Measurements from ENCODE around the gene PTGES3L. TPM values are rescaled to one million over a fixed set of nuclear protein-coding genes. Genes with fewer than 3 reads are reported as not detected.
A peak's percentile ranks its signal among the peaks of the same experiment; 100 is the strongest.

The PTGES3L gene
- polyA plus RNA-seq, 1 of the 3 experiments (the other 2 are of a cell fraction): 1.4 TPM

DNA sequence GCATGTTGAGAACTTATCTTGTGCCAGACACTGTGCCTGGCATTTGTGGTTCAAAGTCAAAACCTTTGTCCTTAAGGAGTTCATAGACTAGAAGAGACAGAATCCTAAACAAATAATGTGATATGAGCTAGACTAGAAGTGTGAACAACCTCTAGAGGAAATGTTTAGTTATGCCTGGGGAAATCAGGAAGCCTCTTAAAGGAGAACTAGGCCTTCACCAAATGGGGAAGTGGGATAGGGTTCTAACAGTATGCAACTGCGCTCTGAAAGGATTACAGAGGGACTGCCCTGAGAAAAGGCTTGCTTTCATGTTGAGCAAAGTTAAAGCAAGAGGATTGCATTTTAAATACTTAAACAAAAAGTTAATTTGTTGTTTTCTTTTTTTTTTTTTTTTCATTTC is 5.3 kb upstream of the PTGES3L start:
- ChIA-PET CTCF (interaction anchor here (4.2 kb wide), 1 partner anchor 13 kb away, joined by 27 read pairs; the partner anchor contains the start of gene RPL27), POLR2A (no interaction called here)
- Histone ChIP-seq H3K4me2 (no peak overlapping the region), H3K9me3 (no peaks in the 10 kb centered on the region), H3K79me2 (ENCODE audit: insufficient read depth) (peaks cover 66% of the 10 kb centered on the region), H3K9ac (no peak overlapping the region), H3F3A (replicated peaks; ENCODE audit: insufficient read depth) (peaks cover 27% of the 10 kb centered on the region), H3K4me3 (ENCODE audit: low read depth in 2 of 2, low read length in 1 of 2) (no peak overlapping the region), H3K36me3 (replicated peaks in 1 of 2; ENCODE audit: control insufficient read depth in 1 of 2, insufficient read depth in 2 of 2, low read length in 1 of 2) (peaks cover 29 to 49% of the 10 kb centered on the region in 2 experiments), H3K27me3 (ENCODE audit: insufficient read depth) (no peaks in the 10 kb centered on the region), H3K9me2 (no peaks in the 10 kb centered on the region), H3K4me1 (ENCODE audit: control insufficient read depth in 1 of 2, insufficient read depth in 2 of 2, low read depth in 1 of 2, low read length in 1 of 2) (peaks cover 4 to 20% of the 10 kb centered on the region in 2 experiments; a peak in 2 of 4 replicates), H2AFZ (ENCODE audit: low read depth) (no peak overlapping the region), H3K27ac (ENCODE audit: low read depth in 2 of 2, low read length in 1 of 2) (no peak overlapping the region), H4K20me1 (ENCODE audit: insufficient read depth) (peaks cover 5% of the 10 kb centered on the region; the same call in 1 of the 2 replicates)
- WGBS (ENCODE audit: low lambda C conversion rate): 88% methylated on average over 1 of the region's 1 CpG
- no peak for TF ChIP-seq RAD21 (IDR thresholded peaks at IDR 0.05; ENCODE audit: low read length)
- TF ChIP-seq, protein P1, sequence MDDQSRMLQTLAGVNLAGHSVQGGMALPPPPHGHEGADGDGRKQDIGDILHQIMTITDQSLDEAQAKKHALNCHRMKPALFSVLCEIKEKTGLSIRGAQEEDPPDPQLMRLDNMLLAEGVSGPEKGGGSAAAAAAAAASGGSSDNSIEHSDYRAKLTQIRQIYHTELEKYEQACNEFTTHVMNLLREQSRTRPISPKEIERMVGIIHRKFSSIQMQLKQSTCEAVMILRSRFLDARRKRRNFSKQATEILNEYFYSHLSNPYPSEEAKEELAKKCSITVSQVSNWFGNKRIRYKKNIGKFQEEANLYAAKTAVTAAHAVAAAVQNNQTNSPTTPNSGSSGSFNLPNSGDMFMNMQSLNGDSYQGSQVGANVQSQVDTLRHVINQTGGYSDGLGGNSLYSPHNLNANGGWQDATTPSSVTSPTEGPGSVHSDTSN (IDR thresholded peaks at IDR 0.05): no peak
- TF ChIP-seq EP300 (IDR thresholded peaks at IDR 0.05; ENCODE audit: borderline replicate concordance in 1 of 2, low read depth in 1 of 2, low read length in 1 of 2): no peak
- no peak for TF ChIP-seq EZH2phosphoT487 (IDR thresholded peaks at IDR 0.05; ENCODE audit: borderline replicate concordance, low read depth)
- no peak for TF ChIP-seq NFIC (IDR thresholded peaks at IDR 0.05; ENCODE audit: borderline replicate concordance)
- no peak for DNase-seq

DNA sequence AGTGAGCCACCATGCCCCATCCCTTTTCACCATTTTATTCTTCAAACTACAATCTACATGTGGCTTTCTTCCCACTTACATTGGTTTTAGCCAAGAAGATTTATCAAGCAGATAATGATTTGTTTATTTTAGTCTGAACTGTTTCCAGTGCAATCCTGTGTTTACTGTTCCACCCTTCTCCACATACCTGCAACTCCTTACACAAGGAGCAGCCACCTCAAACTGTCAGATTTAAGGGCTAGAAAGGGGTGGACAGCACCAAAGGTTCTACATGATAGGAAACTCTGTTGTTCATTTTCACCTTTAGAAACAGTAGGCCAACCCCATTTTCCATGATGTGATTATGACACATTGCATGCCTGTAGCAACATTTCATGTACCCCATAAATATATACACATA is 2.4 kb upstream of the PTGES3L start:
- CTCF ChIA-PET: no interaction called here
- TF ChIP-seq NRF1 (IDR thresholded peaks at IDR 0.05; ENCODE audit: low read depth, low read length) (no peak), FOSL2 (IDR thresholded peaks at IDR 0.05; ENCODE audit: borderline replicate concordance, low read depth) (no peak), RXRA (IDR thresholded peaks at IDR 0.05; ENCODE audit: borderline replicate concordance, low read depth) (no peak)
- Histone ChIP-seq H3F3A (replicated peaks; ENCODE audit: insufficient read depth) (peaks cover 8% of the 10 kb centered on the region), H3K27me3 (ENCODE audit: insufficient read depth) (no peaks in the 10 kb centered on the region), H3K9ac (no peak overlapping the region), H4K20me1 (ENCODE audit: insufficient read depth) (peaks cover 5% of the 10 kb centered on the region; the same call in 1 of the 2 replicates), H3K9me2 (no peaks in the 10 kb centered on the region), H3K4me2 (peak overlapping the region; percentile 81), H3K27ac (ENCODE audit: low read depth in 2 of 2, low read length in 1 of 2) (no peak overlapping the region), H3K36me3 (replicated peaks in 1 of 2; ENCODE audit: control insufficient read depth in 1 of 2, insufficient read depth in 2 of 2, low read length in 1 of 2) (peaks cover 11 to 23% of the 10 kb centered on the region in 2 experiments), H2AFZ (ENCODE audit: low read depth) (no peak overlapping the region), H3K4me1 (ENCODE audit: control insufficient read depth in 1 of 2, insufficient read depth in 2 of 2, low read depth in 1 of 2, low read length in 1 of 2) (peaks cover 10 to 12% of the 10 kb centered on the region in 2 experiments; a peak in 2 of 4 replicates), H3K79me2 (ENCODE audit: insufficient read depth) (peaks cover 66% of the 10 kb centered on the region), H3K4me3 (ENCODE audit: low read depth in 2 of 2, low read length in 1 of 2) (no peak overlapping the region; a peak in 1 of 4 replicates), H3K9me3 (no peaks in the 10 kb centered on the region)
- POLR2A ChIA-PET: interaction anchor here (1.5 kb wide), 1 partner anchor 16 kb away, joined by 4 read pairs; the partner anchor contains the start of gene RPL27
- no peak for DNase-seq

DNA sequence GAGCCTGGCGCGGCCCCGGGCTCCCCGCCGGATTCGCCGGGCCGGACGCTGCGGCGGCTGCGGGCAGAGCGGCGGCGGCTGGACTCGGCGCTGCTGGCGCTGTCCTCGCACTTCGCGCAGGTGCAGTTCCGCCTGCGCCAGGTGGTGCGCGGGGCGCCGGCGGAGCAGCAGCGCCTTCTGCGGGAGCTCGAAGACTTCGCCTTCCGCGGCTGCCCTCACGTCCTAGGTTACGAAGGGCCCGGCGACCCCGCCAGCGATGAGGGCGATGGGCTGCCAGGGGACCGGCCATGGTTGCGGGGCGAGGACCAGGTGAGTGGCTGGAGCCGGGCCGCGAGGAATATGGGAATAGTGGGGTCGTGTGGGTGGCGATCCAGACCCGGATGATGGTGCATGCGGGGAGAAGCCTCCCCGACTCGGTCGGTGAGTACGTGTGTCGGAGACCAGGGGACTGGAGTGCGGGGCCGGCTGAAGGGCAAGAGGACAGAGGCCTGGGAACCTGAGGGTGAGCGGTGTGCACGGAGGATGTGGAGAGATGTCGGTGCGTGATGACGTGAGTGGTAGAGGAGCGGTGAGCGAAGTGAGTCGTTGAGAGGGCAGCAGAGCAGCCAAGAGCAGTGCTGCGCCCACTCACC is 1.0 kb upstream of the PTGES3L start:
- 2% methylated on average over 28 of the region's 67 CpGs for WGBS (ENCODE audit: low lambda C conversion rate)
- Histone ChIP-seq H3K9me3 (no peaks in the 10 kb centered on the region), H3K4me3 (ENCODE audit: low read depth in 2 of 2, low read length in 1 of 2) (peak overlapping the region; percentile 71 to 97), H4K20me1 (ENCODE audit: insufficient read depth) (peaks cover 5% of the 10 kb centered on the region; the same call in 1 of the 2 replicates), H3K27me3 (ENCODE audit: insufficient read depth) (no peaks in the 10 kb centered on the region), H3K27ac (ENCODE audit: low read depth in 2 of 2, low read length in 1 of 2) (peak overlapping the region; percentile 69 to 87), H3K4me2 (peak overlapping the region; percentile 81), H3F3A (replicated peaks; ENCODE audit: insufficient read depth) (peaks cover 8% of the 10 kb centered on the region), H3K9ac (peak overlapping the region; percentile 81), H3K9me2 (no peaks in the 10 kb centered on the region), H3K4me1 (ENCODE audit: control insufficient read depth in 1 of 2, insufficient read depth in 2 of 2, low read depth in 1 of 2, low read length in 1 of 2) (peaks cover 10 to 12% of the 10 kb centered on the region in 2 experiments; a peak in 2 of 4 replicates), H2AFZ (ENCODE audit: low read depth) (peak overlapping the region; percentile 90), H3K79me2 (ENCODE audit: insufficient read depth) (peaks cover 56% of the 10 kb centered on the region), H3K36me3 (replicated peaks in 1 of 2; ENCODE audit: control insufficient read depth in 1 of 2, insufficient read depth in 2 of 2, low read length in 1 of 2) (peaks cover 4 to 13% of the 10 kb centered on the region in 2 experiments)
- peak; percentile 65 for DNase-seq
- POLR2A ChIA-PET: interaction anchor here (1.8 kb wide), 1 partner anchor 17 kb away, joined by 11 read pairs; the partner anchor contains the start of gene RPL27
- TF ChIP-seq TCF12 (IDR thresholded peaks at IDR 0.05): no peak
- TF ChIP-seq NRF1 (IDR thresholded peaks at IDR 0.05; ENCODE audit: low read depth, low read length): 0 out of 2 replicates have a peak, but pooled peaks have one; percentile 19
- TF ChIP-seq RXRA (IDR thresholded peaks at IDR 0.05; ENCODE audit: borderline replicate concordance, low read depth): no peak
- TF ChIP-seq, protein P2, sequence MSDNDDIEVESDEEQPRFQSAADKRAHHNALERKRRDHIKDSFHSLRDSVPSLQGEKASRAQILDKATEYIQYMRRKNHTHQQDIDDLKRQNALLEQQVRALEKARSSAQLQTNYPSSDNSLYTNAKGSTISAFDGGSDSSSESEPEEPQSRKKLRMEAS (IDR thresholded peaks at IDR 0.05; ENCODE audit: low read depth): 0 out of 2 replicates have a peak, but pooled peaks have one; percentile 16
- TF ChIP-seq RAD21 (IDR thresholded peaks at IDR 0.05; ENCODE audit: low read length): 0 out of 2 replicates have a peak, but pooled peaks have one; percentile 13
- CTCF ChIA-PET: no interaction called here
